HCT116 (cell line): ENCODE measurements around the gene PRR12. TPM values are rescaled to one million over a fixed set of nuclear protein-coding genes. Genes with fewer than 3 reads are reported as not detected.

Experiments used
- ATAC-seq: fragments of 200-7000 bp; cut with Tn5 transposase; 2 replicates; pipeline ENCODE4 v1.9.1; 2020; ENCODE audit warnings: mild to moderate bottlenecking, moderate library complexity
- BruUV-seq: library from RNA; stranded (reverse); fragments of 400-500 nt; replicated peaks from 2 replicates; lab custom pipeline; 2021; lab: Mats Ljungman, UMichigan
- CTCF ChIA-PET: fragments of 300-600 bp; sonication (Branson Sonifier 250); formaldehyde crosslinking; loops from one replicate; lab custom pipeline; 2021; ENCODE audit warnings: antibody characterized with exemption; lab: Charles Lee
- POLR2A ChIA-PET: fragments of 300-600, 350-600 bp; sonication (Branson Sonifier 250); formaldehyde crosslinking; loops from one replicate; lab custom pipeline; 2021; ENCODE audit warnings: antibody characterized with exemption; lab: Charles Lee
- RAD21 ChIA-PET, 2 experiments: fragments of 300-600 bp; sonication (Branson Sonifier 250); formaldehyde crosslinking; loops; one replicate each; lab custom pipeline; 2023; ENCODE audit warnings: low total read pairs in 2 of 2; ENCODE audit not compliant: uncharacterized antibody in 2 of 2, unreplicated experiment in 2 of 2, low non-redundant PET in 1 of 2; lab: Charles Lee
- DNase-seq: peaks from one replicate; pipeline ENCODE4 v3.0.0-alpha.2; 2010; ENCODE audit warnings: low read depth, low spot score
- H2AFZ ChIP-seq: fragments of 200-600 bp; shearing (Covaris generic), sonication (generic); 2 replicates; pipeline ENCODE4 v1.6.1; 2017; ENCODE audit warnings: low read depth, mixed run types, mixed read lengths, antibody characterized with exemption, low read length; ENCODE audit not compliant: poor library complexity, severe bottlenecking
- H3K27ac ChIP-seq: 2 replicates; pipeline ENCODE4 v1.5.1; 2012; ENCODE audit warnings: low read depth, low read length
- H3K27me3 ChIP-seq: fragments of 200-600 bp; sonication (generic); 2 replicates; pipeline ENCODE4 v1.6.1; 2016; ENCODE audit warnings: mixed run types, low read length, mixed read lengths; ENCODE audit not compliant: insufficient read depth
- H3K36me3 ChIP-seq, 2 experiments: fragments of 200-500 bp in 1 of 2; fragments of 200-600 bp in 1 of 2; sonication (Bioruptor generic) in 1 of 2; sonication (generic) in 1 of 2; 2 replicates each; pipeline versions ENCODE4 v1.5.1 to v1.6.1; 2014 to 2016; ENCODE audit warnings: low read length in 2 of 2, inconsistent platforms in 1 of 2, mixed read lengths in 1 of 2, mixed run types in 1 of 2; ENCODE audit not compliant: insufficient read depth in 2 of 2, control insufficient read depth in 1 of 2
- H3K4me1 ChIP-seq, 2 experiments: fragments of 200-600 bp in 1 of 2; sonication (generic) in 1 of 2; 2 replicates each; pipeline versions ENCODE4 v1.5.1 to v1.6.1; 2012 to 2017; ENCODE audit warnings: low read length in 2 of 2, inconsistent platforms in 1 of 2, mild to moderate bottlenecking in 1 of 2, mixed read lengths in 1 of 2, mixed run types in 1 of 2, moderate library complexity in 1 of 2; ENCODE audit not compliant: insufficient read depth in 2 of 2, control insufficient read depth in 1 of 2
- H3K4me2 ChIP-seq: fragments of 200-600 bp; sonication (generic); 2 replicates; pipeline ENCODE4 v1.6.1; 2017; ENCODE audit warnings: mixed run types, low read length, mixed read lengths
- H3K4me3 ChIP-seq, 2 experiments: fragments of 200-600 bp in 1 of 2; sonication (generic) in 1 of 2; replicated peaks in 1 of 2; 2 replicates each; pipeline ENCODE4 v1.5.1; 2011 to 2016; ENCODE audit warnings: low read length in 2 of 2, control low read depth in 1 of 2, low read depth in 1 of 2, mild to moderate bottlenecking in 1 of 2, mixed read lengths in 1 of 2, mixed run types in 1 of 2
- H3K79me2 ChIP-seq: fragments of 200-600 bp; sonication (generic); 2 replicates; pipeline ENCODE4 v1.6.1; 2017; ENCODE audit warnings: mild to moderate bottlenecking, mixed run types, low read length, moderate library complexity, mixed read lengths; ENCODE audit not compliant: insufficient read depth
- H3K9ac ChIP-seq: fragments of 200-600 bp; sonication (generic); 2 replicates; pipeline ENCODE4 v1.6.1; 2016; ENCODE audit warnings: low read length, mixed read lengths
- H3K9me2 ChIP-seq: fragments of 200-600 bp; sonication (generic), shearing (Covaris generic); 2 replicates; pipeline ENCODE4 v1.6.1; 2017; ENCODE audit warnings: mixed run types, mild to moderate bottlenecking, moderate library complexity; ENCODE audit not compliant: insufficient read depth
- H3K9me3 ChIP-seq, 2 experiments: fragments of 200-500 bp in 1 of 2; fragments of 200-600 bp in 1 of 2; sonication (Bioruptor generic) in 1 of 2; sonication (generic) in 1 of 2; 2 replicates each; pipeline ENCODE4 v1.6.1; 2014 to 2017; ENCODE audit warnings: low read length in 2 of 2, mixed read lengths in 2 of 2, inconsistent platforms in 1 of 2, low read depth in 1 of 2, mild to moderate bottlenecking in 1 of 2, mixed run types in 1 of 2, moderate library complexity in 1 of 2; ENCODE audit not compliant: control insufficient read depth in 1 of 2, insufficient read depth in 1 of 2
- H4K20me1 ChIP-seq: fragments of 200-600 bp; sonication (generic), shearing (Covaris generic); 2 replicates; pipeline ENCODE4 v1.6.1; 2017; ENCODE audit warnings: mixed run types, mild to moderate bottlenecking, moderate library complexity; ENCODE audit not compliant: insufficient read depth
- ATF3 ChIP-seq: IDR thresholded peaks from 2 replicates; pipeline ENCODE4 v1.6.1; 2012
- CBX3 ChIP-seq: IDR thresholded peaks from 2 replicates; pipeline ENCODE4 v1.6.1; 2012; ENCODE audit warnings: low read depth
- CEBPB ChIP-seq: IDR thresholded peaks from 2 replicates; pipeline ENCODE4 v1.6.1; 2012; ENCODE audit warnings: low read depth
- EGR1 ChIP-seq: IDR thresholded peaks from 2 replicates; pipeline ENCODE4 v1.6.1; 2012; ENCODE audit warnings: low read depth
- EZH2 ChIP-seq: fragments of 200-600 bp; sonication (generic); IDR thresholded peaks from 2 replicates; pipeline ENCODE4 v1.6.1; 2017; ENCODE audit warnings: antibody characterized with exemption, mixed run types
- EZH2phosphoT487 ChIP-seq: fragments of 200-600 bp; IDR thresholded peaks from 2 replicates; pipeline ENCODE4 v1.6.1; 2018; ENCODE audit warnings: antibody characterized with exemption, borderline replicate concordance
- JUND ChIP-seq: IDR thresholded peaks from 2 replicates; pipeline ENCODE4 v1.6.1; 2012
- MAX ChIP-seq: IDR thresholded peaks from 2 replicates; pipeline ENCODE4 v1.6.1; 2012
- POLR2A ChIP-seq: IDR thresholded peaks from 2 replicates; pipeline ENCODE4 v1.7.0; 2011; ENCODE audit warnings: borderline replicate concordance; ENCODE audit not compliant: insufficient read depth, insufficient read length; ENCODE audit errors: extremely low read depth
- POLR2AphosphoS5 ChIP-seq: IDR thresholded peaks from 2 replicates; pipeline ENCODE4 v1.6.1; 2011; ENCODE audit warnings: mild to moderate bottlenecking, low read depth, low read length, moderate library complexity
- RAD21 ChIP-seq: IDR thresholded peaks from 2 replicates; pipeline ENCODE4 v1.6.1; 2012; ENCODE audit warnings: low read depth, mild to moderate bottlenecking
- SP1 ChIP-seq: IDR thresholded peaks from 2 replicates; pipeline ENCODE4 v1.6.1; 2012; ENCODE audit warnings: low read depth
- YY1 ChIP-seq: IDR thresholded peaks from 2 replicates; pipeline ENCODE4 v1.6.1; 2011; ENCODE audit warnings: low read length, low read depth, moderate library complexity, mild to moderate bottlenecking; ENCODE audit not compliant: insufficient replicate concordance; ENCODE audit errors: extremely low read depth
- ZBTB33 ChIP-seq: IDR thresholded peaks from 2 replicates; pipeline ENCODE4 v1.6.1; 2011; ENCODE audit warnings: mild to moderate bottlenecking, low read length, moderate library complexity; ENCODE audit not compliant: insufficient replicate concordance; ENCODE audit errors: extremely low read depth
- ZFX ChIP-seq: fragments of 450-650 bp; IDR thresholded peaks from 2 replicates; pipeline ENCODE4 v1.6.1; 2017
- ZNF274 ChIP-seq: fragments of 200-500 bp; sonication (Bioruptor generic); IDR thresholded peaks from 2 replicates; pipeline ENCODE4 v1.6.1; 2014; ENCODE audit warnings: mild to moderate bottlenecking, low read depth, low read length, inconsistent platforms
- intact Hi-C: fragments of 100-400 bp; cut with micrococcal nuclease; formaldehyde crosslinking; loops from 2 replicates; pipeline ENCODE4 v1.10.0; 2022
- total RNA-seq: library from RNA; stranded (reverse); gene quantifications from one replicate; pipeline ENCODE4 v1.2.1, GENCODE V29; 2021; ENCODE audit not compliant: unreplicated experiment

PRR12 gene
- total RNA-seq, 1 experiment from 2014 or later: 26.9 TPM

GRCh38 chr19:49645592-49645991, 54.6 kb downstream of the PRR12 start:
- ChIA-PET CTCF (no interaction called here), POLR2A (interaction anchor here (1.6 kb wide), 1 partner anchor 31 kb away, joined by 3 read pairs; no protein-coding TSS in a partner anchor), RAD21 (no interaction called here)
- Histone ChIP-seq H3K36me3 (peaks cover 23 to 25% of the 10 kb centered on the region in 2 experiments; a peak in 3 of 4 replicates), H3K9ac (no peak overlapping the region), H2AFZ (no peak overlapping the region), H3K79me2 (peaks cover 80% of the 10 kb centered on the region), H3K4me3 (no peak overlapping the region), H3K4me1 (peaks cover 6 to 15% of the 10 kb centered on the region in 2 experiments), H3K9me3 (no peaks in the 10 kb centered on the region), H3K4me2 (no peak overlapping the region), H3K9me2 (no peaks in the 10 kb centered on the region), H4K20me1 (no peaks in the 10 kb centered on the region), H3K27me3 (no peaks in the 10 kb centered on the region), H3K27ac (no peak overlapping the region)
- ATAC-seq (no peak), DNase-seq (no peak)
- intact Hi-C loops: no loop called here
- no TSS peak for BruUV-seq
- TF ChIP-seq JUND (no peak), ZFX (no peak), YY1 (no peak), EZH2 (no peak), MAX (no peak), ATF3 (no peak), ZBTB33 (no peak), SP1 (no peak), RAD21 (no peak), POLR2A (no peak), CBX3 (no peak), CEBPB (no peak), EGR1 (no peak), EZH2phosphoT487 (no peak), POLR2AphosphoS5 (no peak), ZNF274 (no peak)
